ENCODE measurements around the gene CAMSAP1.

DNA sequence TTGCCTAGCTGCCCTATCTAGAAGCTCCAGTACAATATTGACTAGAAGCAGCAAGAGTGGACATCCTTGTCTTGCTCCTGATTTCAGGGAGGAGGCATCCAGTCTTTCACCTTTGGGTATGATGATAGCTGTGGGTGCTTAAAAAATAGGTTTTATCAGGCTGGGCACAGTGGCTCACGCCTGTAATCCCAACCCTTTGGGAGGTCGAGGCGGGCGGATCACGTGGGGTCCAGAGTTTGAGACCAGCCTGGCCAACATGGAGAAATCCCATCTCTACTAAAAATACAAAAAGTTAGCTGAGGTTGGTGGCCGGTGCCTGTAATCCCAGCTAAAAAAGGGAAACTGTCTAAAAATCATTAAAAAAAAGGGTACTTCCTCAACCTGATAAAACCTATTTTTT is 2.0 kb upstream of the CAMSAP1 start:
- TF ChIP-seq EZH2 (IDR thresholded peaks at IDR 0.05; ENCODE audit: borderline replicate concordance, insufficient read depth, low read length, poor library complexity, severe bottlenecking) (no peak), TAF1 (IDR thresholded peaks at IDR 0.05; ENCODE audit: low read depth) (no peak), REST (IDR thresholded peaks at IDR 0.05; ENCODE audit: borderline replicate concordance) (no peak), POLR2AphosphoS5 (IDR thresholded peaks at IDR 0.05) (no peak), EP300 (conservative IDR thresholded peaks at IDR 0.05; ENCODE audit: poor library complexity, severe bottlenecking) (no peak)
- TF ChIP-seq, protein P1, sequence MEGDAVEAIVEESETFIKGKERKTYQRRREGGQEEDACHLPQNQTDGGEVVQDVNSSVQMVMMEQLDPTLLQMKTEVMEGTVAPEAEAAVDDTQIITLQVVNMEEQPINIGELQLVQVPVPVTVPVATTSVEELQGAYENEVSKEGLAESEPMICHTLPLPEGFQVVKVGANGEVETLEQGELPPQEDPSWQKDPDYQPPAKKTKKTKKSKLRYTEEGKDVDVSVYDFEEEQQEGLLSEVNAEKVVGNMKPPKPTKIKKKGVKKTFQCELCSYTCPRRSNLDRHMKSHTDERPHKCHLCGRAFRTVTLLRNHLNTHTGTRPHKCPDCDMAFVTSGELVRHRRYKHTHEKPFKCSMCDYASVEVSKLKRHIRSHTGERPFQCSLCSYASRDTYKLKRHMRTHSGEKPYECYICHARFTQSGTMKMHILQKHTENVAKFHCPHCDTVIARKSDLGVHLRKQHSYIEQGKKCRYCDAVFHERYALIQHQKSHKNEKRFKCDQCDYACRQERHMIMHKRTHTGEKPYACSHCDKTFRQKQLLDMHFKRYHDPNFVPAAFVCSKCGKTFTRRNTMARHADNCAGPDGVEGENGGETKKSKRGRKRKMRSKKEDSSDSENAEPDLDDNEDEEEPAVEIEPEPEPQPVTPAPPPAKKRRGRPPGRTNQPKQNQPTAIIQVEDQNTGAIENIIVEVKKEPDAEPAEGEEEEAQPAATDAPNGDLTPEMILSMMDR (IDR thresholded peaks at IDR 0.05; ENCODE audit: poor library complexity, severe bottlenecking) = no peak

Data from neural cell (in vitro differentiated cells).